HUES6 (cell line): Measurements from ENCODE around the gene CCNG2.

Source experiments
- H3K27ac ChIP-seq: 2 replicates; pipeline ENCODE4 v1.7.0; 2013; ENCODE audit warnings: low read depth, mild to moderate bottlenecking, low read length, inconsistent platforms
- H3K27me3 ChIP-seq: 2 replicates; pipeline ENCODE4 v1.6.1; 2013; ENCODE audit warnings: low read length; ENCODE audit not compliant: control insufficient read depth, insufficient read depth
- H3K36me3 ChIP-seq: 2 replicates; pipeline ENCODE4 v1.6.1; 2013; ENCODE audit warnings: low read length; ENCODE audit not compliant: control insufficient read depth, insufficient read depth
- H3K4me1 ChIP-seq: 2 replicates; pipeline ENCODE4 v1.6.1; 2013; ENCODE audit warnings: low read length; ENCODE audit not compliant: control insufficient read depth, insufficient read depth
- H3K4me3 ChIP-seq: 2 replicates; pipeline ENCODE4 v1.5.1; 2013; ENCODE audit warnings: low read depth, low read length
- H3K9ac ChIP-seq: one replicate; pipeline ENCODE4 v1.6.1; 2013; ENCODE audit warnings: mild to moderate bottlenecking, low read length
- H3K9me3 ChIP-seq: 2 replicates; pipeline ENCODE4 v1.6.1; 2013; ENCODE audit warnings: low read depth, low read length; ENCODE audit not compliant: control insufficient read depth, insufficient read depth

CCNG2 gene

DNA sequence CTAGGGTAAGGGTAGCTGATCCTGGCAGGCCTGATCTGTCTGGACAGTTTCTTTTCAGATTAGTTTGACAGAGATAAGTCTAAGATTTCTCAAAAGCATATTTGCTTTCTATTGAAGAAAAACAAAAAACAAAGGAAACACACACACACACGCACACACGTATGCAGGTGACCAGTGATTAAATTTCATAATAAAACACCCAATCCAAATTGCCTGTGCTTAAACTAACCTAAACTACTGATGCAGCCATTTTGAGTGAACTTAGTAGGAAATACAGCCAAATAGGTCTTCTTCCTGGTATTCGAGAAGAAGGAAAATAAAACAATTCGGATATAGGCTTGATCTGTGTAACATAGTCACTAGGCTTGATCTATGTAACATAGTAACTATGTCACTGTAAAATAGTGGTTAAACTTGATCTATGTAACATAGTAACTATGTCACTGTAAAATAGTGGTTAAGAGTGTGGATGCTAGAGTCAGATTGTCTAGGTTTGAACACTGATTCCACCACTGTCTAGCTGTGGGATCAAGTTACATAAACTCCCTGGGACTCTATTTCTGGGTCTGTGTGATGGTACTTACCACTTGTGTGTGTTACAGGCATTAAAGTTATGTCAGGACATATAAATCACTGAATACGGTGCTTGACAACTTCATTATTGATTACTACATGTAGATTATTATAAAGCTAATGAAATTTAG lies 9.8 kb upstream of the CCNG2 start:
- Histone ChIP-seq H3K27ac (no peak overlapping the region), H3K9ac (no peak overlapping the region), H3K4me3 (no peak overlapping the region), H3K36me3 (no peaks in the 10 kb centered on the region), H3K27me3 (no peaks in the 10 kb centered on the region), H3K9me3 (no peaks in the 10 kb centered on the region), H3K4me1 (peaks cover 13% of the 10 kb centered on the region; the same call in 1 of the 2 replicates)

- no peaks in the 10 kb centered on the region for H3K9me3 ChIP-seq
- no peak overlapping the region for H3K9ac ChIP-seq
- H3K36me3 ChIP-seq: no peaks in the 10 kb centered on the region
- H3K4me1 ChIP-seq: peaks cover 18% of the 10 kb centered on the region; the same call in 1 of the 2 replicates
- H3K27me3 ChIP-seq: no peaks in the 10 kb centered on the region
- H3K4me3 ChIP-seq: no peak overlapping the region
- no peak overlapping the region for H3K27ac ChIP-seq
Observed at GRCh38 chr4:77148078-77148477, 8.9 kb upstream of the CCNG2 start.

- Histone ChIP-seq H3K9ac (no peak overlapping the region), H3K27ac (no peak overlapping the region), H3K4me1 (peaks cover 31% of the 10 kb centered on the region), H3K27me3 (no peaks in the 10 kb centered on the region), H3K4me3 (no peak overlapping the region), H3K36me3 (no peaks in the 10 kb centered on the region), H3K9me3 (no peaks in the 10 kb centered on the region)
Observed at GRCh38 chr4:77149789-77150188, 7.2 kb upstream of the CCNG2 start.

GRCh38 chr4:77151241-77151640 lies 5.8 kb upstream of the CCNG2 start:
- no peak overlapping the region for H3K27ac ChIP-seq
- no peaks in the 10 kb centered on the region for H3K27me3 ChIP-seq
- no peak overlapping the region for H3K4me3 ChIP-seq
- no peak overlapping the region for H3K9ac ChIP-seq
- H3K4me1 ChIP-seq: peaks cover 38% of the 10 kb centered on the region
- H3K9me3 ChIP-seq: no peaks in the 10 kb centered on the region
- H3K36me3 ChIP-seq: no peaks in the 10 kb centered on the region

DNA sequence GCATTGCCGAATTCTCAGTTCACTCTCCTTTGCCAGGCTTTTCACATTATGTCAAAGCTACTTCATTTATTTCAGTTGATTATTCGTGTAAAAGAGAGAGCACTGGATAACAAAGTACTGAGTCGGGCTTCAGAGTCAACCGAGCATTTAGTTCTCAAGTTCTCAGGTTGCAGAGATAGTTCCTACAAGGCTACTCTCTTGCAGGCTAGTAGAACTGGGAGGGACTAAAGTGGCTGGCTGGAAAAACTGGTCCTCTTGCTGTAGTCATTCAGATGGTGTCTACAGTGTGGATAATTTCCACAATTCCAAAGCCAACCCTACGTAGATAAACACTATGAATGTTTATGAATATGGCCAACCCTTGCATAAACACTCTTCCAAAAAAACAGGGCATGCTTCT lies 4.6 kb upstream of the CCNG2 start:
- peaks cover 33% of the 10 kb centered on the region for H3K4me1 ChIP-seq
- H3K4me3 ChIP-seq: no peak overlapping the region
- H3K36me3 ChIP-seq: no peaks in the 10 kb centered on the region
- H3K9ac ChIP-seq: no peak overlapping the region
- no peaks in the 10 kb centered on the region for H3K9me3 ChIP-seq
- no peak overlapping the region for H3K27ac ChIP-seq
- no peaks in the 10 kb centered on the region for H3K27me3 ChIP-seq

- Histone ChIP-seq H3K9ac (no peak overlapping the region), H3K9me3 (no peaks in the 10 kb centered on the region), H3K27me3 (no peaks in the 10 kb centered on the region), H3K4me3 (no peak overlapping the region), H3K27ac (no peak overlapping the region), H3K4me1 (peaks cover 33% of the 10 kb centered on the region), H3K36me3 (no peaks in the 10 kb centered on the region)
Observed at GRCh38 chr4:77153006-77153405, 4.0 kb upstream of the CCNG2 start.

DNA sequence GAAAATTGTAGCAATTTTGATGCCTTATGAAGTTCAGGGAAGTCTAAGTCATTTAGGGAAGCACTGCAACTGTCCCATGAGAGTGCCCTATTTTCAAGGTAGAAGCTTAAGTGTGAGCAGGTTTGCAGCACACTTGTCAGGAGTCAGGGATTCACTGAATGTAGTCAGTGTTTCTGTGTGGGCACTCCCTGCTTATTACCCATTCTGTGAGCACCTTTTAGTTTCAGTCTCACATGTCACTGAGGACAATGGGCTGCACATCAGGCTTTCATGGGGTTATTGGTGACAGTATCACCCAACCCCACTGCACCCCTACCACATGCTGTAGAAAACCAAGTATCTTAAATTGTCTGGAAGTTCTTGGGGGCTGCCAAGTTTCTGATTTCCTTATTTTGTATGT lies 2.9 kb upstream of the CCNG2 start:
- H3K36me3 ChIP-seq: peaks cover 3% of the 10 kb centered on the region; the same call in 1 of the 2 replicates
- no peak overlapping the region for H3K4me3 ChIP-seq
- no peak overlapping the region for H3K9ac ChIP-seq
- no peaks in the 10 kb centered on the region for H3K27me3 ChIP-seq
- no peaks in the 10 kb centered on the region for H3K9me3 ChIP-seq
- H3K27ac ChIP-seq: no peak overlapping the region
- peaks cover 39% of the 10 kb centered on the region for H3K4me1 ChIP-seq

- Histone ChIP-seq H3K9ac (no peak overlapping the region), H3K4me3 (peak overlapping the region; percentile 90), H3K27ac (no peak overlapping the region), H3K36me3 (peaks cover 12% of the 10 kb centered on the region), H3K9me3 (no peaks in the 10 kb centered on the region), H3K27me3 (no peaks in the 10 kb centered on the region), H3K4me1 (peaks cover 40% of the 10 kb centered on the region)
Observed at GRCh38 chr4:77154761-77155499, 2.1 kb upstream of the CCNG2 start.

DNA sequence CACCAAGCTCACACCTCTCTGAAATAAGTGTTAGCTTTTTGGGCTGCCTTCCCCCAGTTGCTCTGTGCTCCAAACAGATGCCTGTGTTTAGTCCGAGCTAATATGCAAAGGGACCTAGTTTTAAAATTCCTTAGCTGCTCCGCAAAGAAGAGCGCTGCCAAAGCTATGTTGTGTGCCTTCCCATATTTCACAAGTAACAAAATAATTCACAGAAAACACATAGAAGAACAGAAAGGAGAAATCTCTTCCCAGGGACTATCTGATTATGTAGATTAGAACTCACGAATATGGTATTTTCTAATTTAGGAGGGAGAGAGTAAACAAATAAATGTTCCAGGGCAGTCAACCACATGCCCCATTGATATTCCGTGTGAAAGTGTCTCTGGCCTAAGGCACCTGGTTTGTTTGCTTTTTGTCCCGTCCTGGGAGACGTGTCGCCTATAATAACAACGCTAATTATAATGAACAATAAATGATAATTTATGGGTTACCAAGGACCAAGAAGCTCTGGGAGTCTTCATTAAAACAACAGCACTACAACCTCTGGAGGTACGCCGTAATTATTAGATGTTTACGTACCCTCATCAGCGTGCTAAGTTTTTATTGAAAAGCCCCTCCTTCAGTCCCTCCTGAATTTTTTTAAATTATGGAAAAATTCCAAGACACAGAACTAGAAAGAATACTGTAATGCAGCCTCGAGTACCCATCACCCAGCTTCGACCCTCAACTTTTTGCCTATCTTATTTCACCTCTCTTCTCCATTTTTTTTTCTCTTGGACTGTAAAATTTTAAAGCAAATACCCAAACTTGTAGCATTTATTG lies 1.2 kb upstream of the CCNG2 start:
- peak overlapping the region; percentile 42; the same call in 1 of the 2 replicates for H3K27ac ChIP-seq

DNA sequence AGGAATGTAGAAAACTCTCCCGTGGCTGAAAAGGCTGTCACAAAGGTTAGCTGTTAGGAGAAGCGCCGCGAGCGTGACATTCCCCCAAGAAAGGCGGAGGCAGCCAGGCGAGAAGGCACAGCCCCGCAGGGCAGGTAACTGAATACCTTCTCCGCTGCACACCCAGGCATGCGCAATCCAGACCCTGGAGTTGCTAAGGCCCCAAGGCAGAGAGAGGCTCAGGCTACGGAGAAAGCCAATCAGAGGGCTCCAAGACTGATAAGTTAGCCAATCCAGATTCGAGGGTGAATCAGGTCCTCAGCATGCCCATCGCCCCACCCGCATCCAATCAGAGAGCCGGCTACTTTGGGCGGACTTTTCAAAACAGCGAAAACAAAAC lies 485 bp upstream of the CCNG2 start:
- Histone ChIP-seq H3K9ac (peak overlapping the region; percentile 99), H3K27me3 (no peaks in the 10 kb centered on the region), H3K9me3 (no peaks in the 10 kb centered on the region), H3K4me3 (peak overlapping the region; percentile 90), H3K36me3 (peaks cover 24% of the 10 kb centered on the region), H3K4me1 (peaks cover 40% of the 10 kb centered on the region), H3K27ac (peak overlapping the region; percentile 99)

More for the DNA sequence above, 1.2 kb upstream of the CCNG2 start:
- Histone ChIP-seq H3K36me3 (peaks cover 19% of the 10 kb centered on the region), H3K4me1 (peaks cover 40% of the 10 kb centered on the region), H3K4me3 (peak overlapping the region; percentile 90), H3K9me3 (no peaks in the 10 kb centered on the region), H3K27me3 (no peaks in the 10 kb centered on the region), H3K9ac (peak overlapping the region; percentile 49)
